Measurements from ENCODE around the gene MAPKBP1.

MAPKBP1 gene

GRCh38 chr15:41832208-41832607 lies 57.9 kb downstream of the MAPKBP1 start:
- H3K9me3 ChIP-seq (ENCODE audit: severe bottlenecking) = no peaks in the 10 kb centered on the region
- H3K27ac ChIP-seq = no peak overlapping the region
- no peak for DNase-seq
- TF ChIP-seq, protein P1, sequence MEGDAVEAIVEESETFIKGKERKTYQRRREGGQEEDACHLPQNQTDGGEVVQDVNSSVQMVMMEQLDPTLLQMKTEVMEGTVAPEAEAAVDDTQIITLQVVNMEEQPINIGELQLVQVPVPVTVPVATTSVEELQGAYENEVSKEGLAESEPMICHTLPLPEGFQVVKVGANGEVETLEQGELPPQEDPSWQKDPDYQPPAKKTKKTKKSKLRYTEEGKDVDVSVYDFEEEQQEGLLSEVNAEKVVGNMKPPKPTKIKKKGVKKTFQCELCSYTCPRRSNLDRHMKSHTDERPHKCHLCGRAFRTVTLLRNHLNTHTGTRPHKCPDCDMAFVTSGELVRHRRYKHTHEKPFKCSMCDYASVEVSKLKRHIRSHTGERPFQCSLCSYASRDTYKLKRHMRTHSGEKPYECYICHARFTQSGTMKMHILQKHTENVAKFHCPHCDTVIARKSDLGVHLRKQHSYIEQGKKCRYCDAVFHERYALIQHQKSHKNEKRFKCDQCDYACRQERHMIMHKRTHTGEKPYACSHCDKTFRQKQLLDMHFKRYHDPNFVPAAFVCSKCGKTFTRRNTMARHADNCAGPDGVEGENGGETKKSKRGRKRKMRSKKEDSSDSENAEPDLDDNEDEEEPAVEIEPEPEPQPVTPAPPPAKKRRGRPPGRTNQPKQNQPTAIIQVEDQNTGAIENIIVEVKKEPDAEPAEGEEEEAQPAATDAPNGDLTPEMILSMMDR (IDR thresholded peaks at IDR 0.05; ENCODE audit: low read depth, low read length) = no peak
- no peaks in the 10 kb centered on the region for H3K27me3 ChIP-seq (ENCODE audit: insufficient read depth, low read depth, severe bottlenecking)
- no peaks in the 10 kb centered on the region; the same call in 1 of the 2 replicates for H3K36me3 ChIP-seq
- H3K4me3 ChIP-seq (ENCODE audit: low read depth, low read length) = no peak overlapping the region

DNA sequence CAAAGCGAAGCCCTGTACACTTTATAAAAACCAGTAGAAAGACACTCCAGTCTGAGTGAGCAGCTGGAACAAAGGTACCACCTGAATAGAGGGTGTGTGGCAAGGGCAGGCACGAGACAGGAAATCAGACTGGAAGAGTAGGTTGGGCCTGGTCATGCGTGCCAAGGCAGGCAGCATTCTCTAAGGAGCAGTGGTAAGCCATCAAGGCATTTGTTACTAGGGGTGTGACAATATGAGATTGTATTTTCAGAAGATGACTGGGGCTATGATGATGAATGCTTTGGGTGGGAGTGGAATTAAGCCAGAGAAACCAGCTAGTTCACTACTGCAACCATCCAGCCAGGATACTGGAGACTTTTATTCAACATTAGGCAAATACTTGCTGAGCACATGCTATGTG lies 58.6 kb downstream of the MAPKBP1 start:
- no peaks in the 10 kb centered on the region; the same call in 1 of the 2 replicates for H3K36me3 ChIP-seq
- no peak overlapping the region for H3K4me3 ChIP-seq (ENCODE audit: low read depth, low read length)
- H3K27ac ChIP-seq = no peak overlapping the region
- H3K27me3 ChIP-seq (ENCODE audit: insufficient read depth, low read depth, severe bottlenecking) = no peaks in the 10 kb centered on the region
- no peaks in the 10 kb centered on the region for H3K9me3 ChIP-seq (ENCODE audit: severe bottlenecking)
- TF ChIP-seq, protein P1 (IDR thresholded peaks at IDR 0.05; ENCODE audit: low read depth, low read length) = no peak
- DNase-seq = no peak

GRCh38 chr15:41834096-41834495 lies 59.8 kb downstream of the MAPKBP1 start:
- DNase-seq = no peak
- H3K4me3 ChIP-seq (ENCODE audit: low read depth, low read length) = no peak overlapping the region
- TF ChIP-seq, protein P1 (IDR thresholded peaks at IDR 0.05; ENCODE audit: low read depth, low read length) = no peak
- no peaks in the 10 kb centered on the region for H3K9me3 ChIP-seq (ENCODE audit: severe bottlenecking)
- no peaks in the 10 kb centered on the region; the same call in 1 of the 2 replicates for H3K36me3 ChIP-seq
- no peak overlapping the region for H3K27ac ChIP-seq
- H3K27me3 ChIP-seq (ENCODE audit: insufficient read depth, low read depth, severe bottlenecking) = no peaks in the 10 kb centered on the region

GRCh38 chr15:41836073-41836472 lies 61.8 kb downstream of the MAPKBP1 start:
- no peak for DNase-seq
- Histone ChIP-seq H3K36me3 (peaks cover 5% of the 10 kb centered on the region), H3K4me3 (ENCODE audit: low read depth, low read length) (no peak overlapping the region), H3K27ac (no peak overlapping the region), H3K9me3 (ENCODE audit: severe bottlenecking) (no peaks in the 10 kb centered on the region), H3K27me3 (ENCODE audit: insufficient read depth, low read depth, severe bottlenecking) (no peaks in the 10 kb centered on the region)
- TF ChIP-seq, protein P1 (IDR thresholded peaks at IDR 0.05; ENCODE audit: low read depth, low read length) = no peak

DNA sequence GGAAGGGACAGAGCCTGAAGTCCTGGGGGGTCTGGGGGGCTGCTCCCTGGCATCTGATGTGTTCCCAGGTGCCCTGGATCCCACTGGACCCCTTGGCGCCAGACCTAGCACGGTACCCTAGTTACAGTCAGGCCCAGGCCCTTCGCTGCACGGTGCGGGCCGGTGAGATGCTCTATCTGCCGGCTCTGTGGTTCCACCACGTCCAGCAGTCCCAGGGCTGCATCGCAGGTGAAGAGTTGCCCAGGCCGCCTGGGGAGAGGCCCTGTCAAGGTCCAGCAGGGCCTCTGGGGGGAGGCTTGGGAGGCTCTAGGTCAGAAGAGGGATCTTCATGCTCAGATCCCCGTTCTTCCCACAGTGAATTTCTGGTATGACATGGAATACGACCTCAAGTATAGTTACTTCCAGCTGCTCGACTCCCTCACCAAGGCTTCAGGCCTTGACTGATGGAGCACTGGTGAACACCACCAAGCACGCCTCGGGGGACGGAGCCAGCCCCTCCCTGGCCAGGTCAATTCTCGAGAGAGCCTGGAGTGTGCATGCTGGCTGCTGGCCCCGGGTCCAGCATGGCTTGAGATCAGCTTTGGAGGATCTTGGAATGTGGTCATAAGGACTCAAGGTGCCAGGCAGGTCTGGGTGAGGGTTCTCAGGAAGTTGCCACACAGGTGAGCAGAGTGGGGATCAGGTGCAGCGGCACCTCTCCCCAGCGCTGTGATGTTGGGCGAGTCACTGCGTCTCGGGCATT lies 62.6 kb downstream of the MAPKBP1 start:
- TF ChIP-seq, protein P1 (IDR thresholded peaks at IDR 0.05; ENCODE audit: low read depth, low read length) = no peak
- Histone ChIP-seq H3K4me3 (ENCODE audit: low read depth, low read length) (no peak overlapping the region), H3K27me3 (ENCODE audit: insufficient read depth, low read depth, severe bottlenecking) (no peaks in the 10 kb centered on the region), H3K36me3 (peaks cover 5% of the 10 kb centered on the region), H3K9me3 (ENCODE audit: severe bottlenecking) (no peaks in the 10 kb centered on the region), H3K27ac (no peak overlapping the region)
- no peak for DNase-seq
